LHCN-M2 (cell line): ENCODE measurements around the gene PLEKHF1. TPM values are rescaled to one million over a fixed set of nuclear protein-coding genes. Genes with fewer than 3 reads are reported as not detected.

ENCODE experiments used
- DNase-seq: peaks from one replicate; pipeline ENCODE4 v3.0.0-alpha.2; 2012; ENCODE audit warnings: low read depth
- total RNA-seq: library from RNA; depleted of rRNA; stranded (reverse); fragments of >200 nt; gene quantifications from 2 replicates; pipeline ENCODE4 v1.2.3, GENCODE V29; 2014

PLEKHF1 gene
- total RNA-seq, 1 experiment from 2014 or later: 15.2 TPM

- DNase-seq: no peak
Observed at GRCh38 chr19:29677001-29677817, 11.9 kb downstream of the PLEKHF1 start.

DNA sequence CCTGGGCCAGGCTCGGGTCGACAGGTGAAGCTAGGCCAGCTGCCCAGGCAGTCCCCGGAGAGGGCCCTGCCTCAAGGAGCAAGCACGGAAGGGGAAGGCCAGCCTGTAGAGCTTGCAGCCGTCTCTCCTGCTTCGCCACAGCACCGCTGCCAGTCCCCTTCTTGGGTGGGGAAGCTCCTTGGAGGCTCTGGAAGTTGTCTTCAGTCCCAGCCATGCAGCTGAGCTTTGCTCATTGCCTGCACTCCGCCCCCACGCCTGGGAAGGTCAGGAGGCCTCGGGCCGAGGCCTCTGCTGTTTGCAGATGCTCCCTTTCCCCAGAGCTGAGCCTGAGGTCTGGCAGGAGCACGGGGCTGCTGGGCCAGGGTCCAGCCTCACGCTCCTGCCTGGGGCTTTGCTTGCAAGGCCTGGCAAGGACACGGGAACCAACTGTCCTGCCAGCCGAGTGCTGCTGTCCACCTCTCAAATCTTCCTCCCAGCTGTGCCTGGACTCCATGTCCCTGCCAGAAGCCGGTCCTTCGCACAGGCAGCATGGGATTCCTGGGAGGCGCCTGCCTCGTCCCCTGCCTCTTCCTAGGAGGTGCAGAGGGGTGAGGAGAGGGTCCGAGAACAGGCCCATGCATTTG, 13.3 kb downstream of the PLEKHF1 start:
- no peak for DNase-seq

DNA sequence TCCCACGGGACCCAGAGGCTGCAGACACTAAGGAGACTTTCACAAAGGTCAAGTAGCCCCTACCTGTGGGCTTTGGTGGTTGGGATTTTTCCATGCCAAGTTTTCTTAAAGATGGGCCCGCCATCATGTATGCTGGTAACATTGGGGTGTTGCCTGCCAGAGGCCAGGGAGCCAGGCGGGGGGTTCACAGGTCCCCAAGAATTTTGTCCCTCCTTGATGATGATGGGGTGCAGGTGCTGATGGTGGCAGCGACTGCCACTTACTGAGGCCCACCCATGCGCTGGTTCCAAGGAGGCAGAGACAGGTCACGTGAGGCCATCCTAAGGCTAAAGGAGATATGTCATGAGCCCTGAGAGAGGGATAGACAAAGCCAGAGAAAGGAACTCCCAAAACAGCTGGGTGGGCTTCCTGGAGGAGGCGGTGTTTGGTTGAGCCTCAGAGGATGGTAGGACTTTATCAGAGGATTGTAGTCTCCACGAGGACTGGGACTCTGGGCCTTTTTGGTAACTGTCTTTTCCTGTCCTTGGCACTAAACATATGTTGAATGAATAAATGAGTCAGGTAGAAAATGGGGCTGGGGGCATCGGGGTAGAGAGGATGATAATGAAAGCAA, 14.4 kb downstream of the PLEKHF1 start:
- DNase-seq: no peak

DNA sequence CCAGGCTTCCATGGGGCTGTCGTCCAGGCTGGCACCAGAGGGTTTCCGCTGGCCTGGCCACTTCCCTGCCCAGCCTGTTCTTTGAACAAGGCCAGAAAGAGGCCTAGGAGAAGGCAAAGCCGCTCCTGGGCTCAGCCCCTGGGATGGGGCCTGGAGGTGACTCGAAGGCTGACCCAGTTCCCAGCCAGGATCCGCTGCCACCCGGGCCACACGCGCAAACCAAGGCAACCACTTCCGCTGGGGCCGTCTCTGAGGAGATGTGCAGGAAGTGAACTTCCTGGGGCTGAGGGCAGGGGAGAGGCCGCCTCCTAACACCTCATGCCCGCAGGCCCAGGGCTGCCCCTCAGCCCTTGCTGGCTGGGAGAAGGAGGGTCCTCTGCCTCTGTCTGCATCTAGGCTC, 15.2 kb downstream of the PLEKHF1 start:
- no peak for DNase-seq

GRCh38 chr19:29680937-29681336, 15.7 kb downstream of the PLEKHF1 start:
- no peak for DNase-seq

DNA sequence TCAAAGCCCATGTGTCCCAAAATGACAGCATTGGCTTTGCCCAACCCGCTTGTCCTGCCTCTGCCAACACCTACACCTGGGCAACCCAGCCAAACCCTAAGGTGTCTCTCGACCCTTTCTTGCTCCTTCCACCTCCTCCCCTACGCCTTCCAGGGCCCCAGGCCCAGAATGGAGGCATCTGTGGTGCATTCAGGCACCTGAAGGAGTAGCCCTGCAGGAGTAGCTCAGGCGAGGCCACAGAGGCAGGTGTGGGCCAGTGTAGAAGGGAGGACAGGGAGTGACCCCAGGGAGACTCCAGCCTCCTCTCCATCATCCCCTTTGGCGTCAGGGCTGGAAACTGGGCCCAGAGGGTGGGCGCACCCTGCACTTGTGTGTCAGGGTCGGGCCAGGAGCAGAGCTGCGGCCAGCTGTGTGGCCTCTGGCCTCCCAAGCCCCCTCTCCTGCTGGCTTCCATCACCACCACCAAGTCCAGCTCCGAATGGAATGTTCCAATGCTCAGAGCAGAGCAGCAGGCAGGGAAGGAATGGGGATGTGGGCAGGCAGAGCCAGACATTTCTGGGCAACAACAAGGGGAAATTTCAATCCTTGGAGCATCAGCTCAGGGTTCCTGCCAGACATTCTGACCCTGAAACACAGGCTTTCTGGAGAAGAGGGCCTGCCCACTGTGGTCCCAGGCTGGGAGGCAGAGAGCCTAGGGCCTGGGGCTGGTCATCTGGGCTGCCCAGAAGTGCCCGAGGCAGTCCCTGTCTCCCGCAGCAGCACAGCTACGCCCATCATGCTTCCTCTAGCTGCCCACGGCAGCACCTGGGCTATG, 16.4 kb downstream of the PLEKHF1 start:
- DNase-seq: no peak

GRCh38 chr19:29682236-29682895, 17.1 kb downstream of the PLEKHF1 start:
- DNase-seq: no peak

GRCh38 chr19:29683009-29683408, 17.7 kb downstream of the PLEKHF1 start:
- no peak for DNase-seq

- peak; percentile 71 for DNase-seq
Observed at GRCh38 chr19:29685326-29685725, 20.1 kb downstream of the PLEKHF1 start.

DNA sequence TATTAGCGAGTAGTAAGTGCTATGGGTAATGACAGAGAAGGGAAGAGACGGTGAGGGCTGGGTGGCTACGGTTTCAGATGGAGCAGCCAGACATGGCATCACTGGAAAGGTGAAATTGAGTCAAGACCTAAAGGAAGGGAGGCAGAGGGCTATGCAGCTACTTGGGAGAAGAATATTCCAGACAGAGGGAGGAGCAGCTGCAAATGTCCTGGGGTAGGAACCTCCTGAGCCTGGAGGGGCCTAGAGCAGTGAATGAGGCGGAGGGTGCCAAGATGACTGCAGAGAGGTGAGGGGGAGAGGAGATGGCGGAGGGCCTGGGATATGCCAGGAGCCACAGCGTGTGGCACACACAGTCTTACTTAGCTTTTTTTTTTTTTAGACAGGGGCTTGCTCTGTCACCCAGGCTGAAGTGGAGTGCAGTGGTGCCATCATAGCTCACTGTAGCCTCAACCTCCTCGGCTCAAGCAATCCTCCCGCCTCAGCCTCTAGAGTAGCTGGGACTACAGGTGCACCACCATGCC, 21.1 kb downstream of the PLEKHF1 start:
- no peak for DNase-seq

DNA sequence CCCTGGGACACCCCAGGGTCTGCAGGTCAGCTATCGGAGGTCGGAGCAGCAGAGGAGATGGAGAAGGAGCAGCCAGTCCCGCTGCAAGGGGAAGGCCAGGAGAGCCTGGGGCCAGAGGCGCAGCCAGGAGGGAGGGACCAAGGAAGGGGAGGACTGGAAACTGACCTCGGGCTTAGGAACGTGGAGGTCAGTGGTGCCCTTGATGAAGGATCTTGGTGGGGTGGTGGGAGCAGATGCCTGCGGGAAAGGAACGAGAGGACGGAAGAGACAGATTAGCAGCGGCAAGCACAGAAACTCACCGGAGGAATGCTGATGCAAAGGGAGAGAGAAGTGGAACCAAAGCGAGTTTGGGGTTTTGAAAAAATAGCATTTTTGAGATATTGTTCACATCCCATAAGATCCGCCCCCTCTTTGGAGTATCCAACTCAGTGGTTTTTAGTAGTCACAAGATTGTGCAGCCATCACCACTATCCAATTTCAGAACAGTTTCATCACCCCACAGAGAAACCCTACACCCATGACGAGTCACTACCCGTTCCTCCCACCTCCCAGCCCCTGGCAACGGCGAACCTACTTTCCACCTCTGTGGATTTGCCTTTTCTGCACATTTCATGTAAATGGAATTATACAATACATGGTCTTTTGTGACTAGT, 22.1 kb downstream of the PLEKHF1 start:
- peak; percentile 98 for DNase-seq

GRCh38 chr19:29687897-29688728, 22.9 kb downstream of the PLEKHF1 start:
- DNase-seq: peak; percentile 79

DNA sequence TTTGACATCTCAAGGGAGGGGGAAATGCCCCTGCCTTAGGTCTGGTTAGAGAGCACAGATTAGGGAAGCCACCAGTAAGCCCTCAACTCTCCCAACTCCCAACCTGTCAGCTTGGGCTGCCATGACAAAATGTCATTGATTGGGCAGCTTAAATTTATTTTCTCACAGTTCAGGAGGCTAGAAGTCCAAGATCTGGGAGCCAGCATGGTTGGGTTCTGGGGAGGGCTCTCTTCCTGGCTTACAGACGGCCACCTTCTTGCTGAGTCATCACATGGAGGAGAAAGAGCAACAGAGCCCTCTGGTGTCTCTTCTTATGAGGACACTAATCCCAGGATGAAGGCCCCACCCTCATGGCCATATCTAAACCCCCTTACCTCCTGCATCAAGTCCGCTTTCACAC, 25.6 kb downstream of the PLEKHF1 start:
- DNase-seq: peak; percentile 49

DNA sequence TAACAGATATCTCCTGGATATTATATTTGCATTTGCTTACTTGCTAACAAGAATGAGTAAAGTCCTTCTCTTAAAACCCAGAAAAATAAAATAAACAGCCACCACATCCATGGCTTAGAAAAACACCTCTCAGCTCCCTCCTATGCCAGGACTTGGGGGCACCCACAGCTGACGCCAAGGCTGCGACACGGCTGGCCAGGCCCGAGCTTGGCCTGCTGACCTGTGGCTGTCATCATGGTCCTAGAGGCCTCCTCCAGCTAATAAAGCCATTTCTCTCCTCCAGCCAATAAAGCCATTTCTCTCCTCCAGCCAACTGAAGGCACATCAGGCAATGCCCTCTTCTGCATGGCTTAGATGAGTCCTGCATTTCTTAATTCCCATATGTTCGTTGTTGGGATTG, 28.9 kb downstream of the PLEKHF1 start:
- DNase-seq: no peak

DNA sequence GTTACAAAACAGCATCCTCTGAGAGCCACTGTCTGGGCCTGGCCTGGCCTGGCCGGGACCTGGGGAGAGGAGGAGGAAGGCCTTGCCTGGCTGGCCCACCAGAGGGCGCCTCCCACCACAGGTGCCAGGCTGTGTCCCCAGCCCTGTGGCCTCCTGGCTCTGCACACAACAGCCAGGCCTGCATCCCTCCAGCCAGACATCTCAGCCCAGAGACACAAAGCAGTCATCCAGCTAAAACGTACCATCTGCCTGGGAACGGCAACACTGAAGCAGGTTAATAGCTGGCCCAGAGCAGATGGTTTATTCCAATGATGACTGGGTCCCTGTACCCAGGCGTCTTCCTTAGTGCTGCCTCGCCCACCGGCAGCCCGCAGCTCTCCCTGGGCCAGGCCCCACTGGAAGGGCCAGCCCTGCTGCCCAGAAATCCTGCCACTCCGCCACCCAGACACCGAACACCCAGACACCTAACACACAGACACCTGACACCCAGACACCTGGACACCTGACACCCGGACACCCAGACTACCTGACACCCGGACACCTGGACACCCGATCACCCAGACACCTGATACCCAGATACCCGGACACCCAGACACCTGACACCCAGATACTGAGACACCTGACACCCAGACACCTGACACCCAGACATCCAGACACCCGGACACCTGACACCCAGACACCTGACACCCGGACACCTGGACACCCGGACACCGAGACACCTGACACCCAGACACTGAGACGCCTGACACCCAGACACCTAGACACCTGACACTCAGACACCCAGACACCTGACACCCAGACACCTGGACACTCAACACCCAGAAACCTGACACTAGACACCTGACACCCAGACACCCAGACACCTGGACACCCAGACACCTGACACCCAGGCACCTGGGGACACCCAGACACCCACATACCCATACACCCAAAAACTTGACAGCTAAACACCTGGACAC, 29.7 kb downstream of the PLEKHF1 start:
- DNase-seq: peak; percentile 64

GRCh38 chr19:29695765-29696564, 30.7 kb downstream of the PLEKHF1 start:
- DNase-seq: no peak

- DNase-seq: no peak
Observed at GRCh38 chr19:29696565-29696846, 31.2 kb downstream of the PLEKHF1 start.
